Glutamatergic neuron (in vitro differentiated cells): ENCODE data around the gene FZR1. TPM values are rescaled to one million over a fixed set of nuclear protein-coding genes. Genes with fewer than 3 reads are reported as not detected.
"Not testable (repeated sequence)": the region's sequence is repeated elsewhere in the genome, so short reads cannot be mapped to it uniquely, and the experiment has no call there.

Experiments
- DNase-seq: peaks from one replicate; pipeline ENCODE4 v3.0.0; 2022
- H3K27ac Mint-ChIP-seq: one replicate; pipeline ENCODE4 v1.8.0; 2020; ENCODE audit warnings: mild to moderate bottlenecking, mixed read lengths, inconsistent platforms; ENCODE audit not compliant: unreplicated experiment
- H3K27me3 Mint-ChIP-seq: one replicate; pipeline ENCODE4 v1.8.0; 2020; ENCODE audit warnings: mild to moderate bottlenecking, moderate library complexity, mixed read lengths, inconsistent platforms; ENCODE audit not compliant: unreplicated experiment
- H3K36me3 Mint-ChIP-seq: one replicate; pipeline ENCODE4 v1.8.0; 2020; ENCODE audit warnings: mild to moderate bottlenecking, mixed read lengths, inconsistent platforms; ENCODE audit not compliant: unreplicated experiment
- H3K4me1 Mint-ChIP-seq: one replicate; pipeline ENCODE4 v1.8.0; 2020; ENCODE audit warnings: mild to moderate bottlenecking, low read depth, mixed read lengths, inconsistent platforms; ENCODE audit not compliant: unreplicated experiment
- H3K4me3 Mint-ChIP-seq: one replicate; pipeline ENCODE4 v1.8.0; 2020; ENCODE audit warnings: mild to moderate bottlenecking, mixed read lengths, inconsistent platforms; ENCODE audit not compliant: unreplicated experiment
- H3K9me3 Mint-ChIP-seq: one replicate; pipeline ENCODE4 v1.8.0; 2020; ENCODE audit warnings: mild to moderate bottlenecking, moderate library complexity, mixed read lengths, inconsistent platforms; ENCODE audit not compliant: unreplicated experiment
- CTCF ChIP-seq: fragments of 200-600 bp; sonication (generic); IDR thresholded peaks from one replicate; pipeline ENCODE4 v1.5.0; 2021; ENCODE audit not compliant: partially characterized antibody, unreplicated experiment
- total RNA-seq: library from RNA; stranded (reverse); fragmentation: NEBNext Ultra II Directional; extraction: Animal tissue kit (Norgen Biotek cat#: 25700); gene quantifications from one replicate; pipeline ENCODE4 v1.2.1, GENCODE V29; 2021; ENCODE audit not compliant: unreplicated experiment

The FZR1 gene
- total RNA-seq, 1 donor from 2014 or later: 51.3 TPM

- TF ChIP-seq CTCF: no peak
- DNase-seq: peak; percentile 40
- H3K4me1 Mint-ChIP-seq: peaks cover 10% of the 10 kb centered on the region
- H3K9me3 Mint-ChIP-seq: peaks cover 5% of the 10 kb centered on the region
- H3K27me3 Mint-ChIP-seq: peaks cover 7% of the 10 kb centered on the region
- H3K36me3 Mint-ChIP-seq: no peaks in the 10 kb centered on the region
- peak overlapping the region; percentile 79 for H3K27ac Mint-ChIP-seq
- H3K4me3 Mint-ChIP-seq: peak overlapping the region; percentile 93
These were observed 1.4 kb downstream of the FZR1 start for GRCh38 chr19:3507371-3508120.

GRCh38 chr19:3508121-3508661 is 2.1 kb downstream of the FZR1 start:
- H3K4me3 Mint-ChIP-seq: peak overlapping the region; percentile 93
- not testable (repeated sequence) for H3K27me3 Mint-ChIP-seq, H3K27ac Mint-ChIP-seq, H3K36me3 Mint-ChIP-seq, H3K9me3 Mint-ChIP-seq, DNase-seq
- H3K4me1 Mint-ChIP-seq: peaks cover 12% of the 10 kb centered on the region

- H3K9me3 Mint-ChIP-seq: peaks cover 4% of the 10 kb centered on the region
- DNase-seq: no peak
- no peak for TF ChIP-seq CTCF
- H3K27ac Mint-ChIP-seq: no peak overlapping the region
- H3K4me1 Mint-ChIP-seq: peaks cover 15% of the 10 kb centered on the region
- H3K4me3 Mint-ChIP-seq: peak overlapping the region; percentile 65
- peaks cover 7% of the 10 kb centered on the region for H3K27me3 Mint-ChIP-seq
- no peaks in the 10 kb centered on the region for H3K36me3 Mint-ChIP-seq
These were observed 2.8 kb downstream of the FZR1 start for GRCh38 chr19:3508771-3509535.

- no peak overlapping the region for H3K27ac Mint-ChIP-seq
- peaks cover 7% of the 10 kb centered on the region for H3K27me3 Mint-ChIP-seq
- no peak for DNase-seq
- no peaks in the 10 kb centered on the region for H3K36me3 Mint-ChIP-seq
- H3K9me3 Mint-ChIP-seq: peaks cover 4% of the 10 kb centered on the region
- no peak for TF ChIP-seq CTCF
- peaks cover 19% of the 10 kb centered on the region for H3K4me1 Mint-ChIP-seq
- H3K4me3 Mint-ChIP-seq: peak overlapping the region; percentile 34
These were observed 3.5 kb downstream of the FZR1 start for GRCh38 chr19:3509566-3509989.

GRCh38 chr19:3510727-3511126 is 4.6 kb downstream of the FZR1 start:
- DNase-seq: no peak
- Mint-ChIP-seq H3K4me1 (peaks cover 22% of the 10 kb centered on the region), H3K27me3 (peaks cover 7% of the 10 kb centered on the region), H3K27ac (no peak overlapping the region), H3K4me3 (no peak overlapping the region), H3K9me3 (peaks cover 4% of the 10 kb centered on the region), H3K36me3 (no peaks in the 10 kb centered on the region)
- TF ChIP-seq CTCF: no peak
